Forelimb muscle (tissue), 1 donor: Measurements from ENCODE around the gene EFHD1. TPM values are rescaled to one million over a fixed set of nuclear protein-coding genes. Genes with fewer than 3 reads are reported as not detected.

Experiments used
- DNase-seq: peaks from one replicate; pipeline ENCODE4 v3.0.0-alpha.2; 2013; ENCODE audit warnings: low read depth
- polyA plus RNA-seq: library from polyadenylated mRNA; unstranded; fragments of 120-200 nt; gene quantifications from one replicate; pipeline ENCODE4 v1.2.1, GENCODE V29; 2013; ENCODE audit not compliant: insufficient read length

EFHD1 gene
- polyA plus RNA-seq = 30.1 TPM

- no peak for DNase-seq
Measured at GRCh38 chr2:232633413-232634205, at the start of gene EFHD1. Gene EFHD1, plus strand, starts transcription at chr2:232633604. Its CDS starts 101 bp downstream, at chr2:232633705.

- DNase-seq = no peak
Measured at GRCh38 chr2:232584238-232584637, 49.2 kb upstream of the EFHD1 start.

GRCh38 chr2:232586943-232587505 is 46.4 kb upstream of the EFHD1 start:
- DNase-seq = no peak

- DNase-seq = no peak
Measured at GRCh38 chr2:232587512-232587911, 45.9 kb upstream of the EFHD1 start.

GRCh38 chr2:232588031-232588430 is 45.4 kb upstream of the EFHD1 start:
- DNase-seq = no peak

- DNase-seq = no peak
Measured at GRCh38 chr2:232588680-232589585, 44.5 kb upstream of the EFHD1 start.

- DNase-seq = no peak
Measured at GRCh38 chr2:232592772-232593395, 40.5 kb upstream of the EFHD1 start.

- DNase-seq = no peak
Measured at GRCh38 chr2:232593982-232594381, 39.4 kb upstream of the EFHD1 start.

GRCh38 chr2:232597362-232598079 is 35.9 kb upstream of the EFHD1 start:
- no peak for DNase-seq

- DNase-seq = no peak
Measured at GRCh38 chr2:232598293-232598692, 35.1 kb upstream of the EFHD1 start.

GRCh38 chr2:232600053-232600773 is 33.2 kb upstream of the EFHD1 start:
- DNase-seq = no peak

GRCh38 chr2:232603283-232603682 is 30.1 kb upstream of the EFHD1 start:
- no peak for DNase-seq

- no peak for DNase-seq
Measured at GRCh38 chr2:232604535-232604934, 28.9 kb upstream of the EFHD1 start.

GRCh38 chr2:232607011-232607410 is 26.4 kb upstream of the EFHD1 start:
- DNase-seq = no peak

GRCh38 chr2:232609607-232610006 is 23.8 kb upstream of the EFHD1 start:
- DNase-seq = no peak

- DNase-seq = no peak
Measured at GRCh38 chr2:232610081-232610480, 23.3 kb upstream of the EFHD1 start.

- no peak for DNase-seq
Measured at GRCh38 chr2:232611061-232611460, 22.3 kb upstream of the EFHD1 start.

- DNase-seq = no peak
Measured at GRCh38 chr2:232611559-232612218, 21.7 kb upstream of the EFHD1 start.

GRCh38 chr2:232613538-232614134 is 19.8 kb upstream of the EFHD1 start:
- no peak for DNase-seq

GRCh38 chr2:232615339-232615738 is 18.1 kb upstream of the EFHD1 start:
- DNase-seq = no peak
